GM13976 (cell line): ENCODE results near the gene OR14I1.

ENCODE experiments used
- DNase-seq: peaks from one replicate; pipeline ENCODE4 v3.0.0; 2012; ENCODE audit warnings: low spot score
- in situ Hi-C: fragments of 300-500 bp; cut with MboI; formaldehyde crosslinking; loops from one replicate; pipeline ENCODE4 v1.12.0; 2022; ENCODE audit warnings: low sequenced_read_pairs, mixed read lengths, inconsistent platforms; ENCODE audit not compliant: unreplicated experiment
- TF ChIP-seq, protein P1 (sequence below): IDR thresholded peaks from 2 replicates; pipeline ENCODE4 v1.5.1; 2012; ENCODE audit warnings: borderline replicate concordance, mild to moderate bottlenecking; ENCODE audit not compliant: insufficient read depth; ENCODE audit errors: extremely low read depth, missing control alignments, control extremely low read depth

OR14I1 gene

DNA sequence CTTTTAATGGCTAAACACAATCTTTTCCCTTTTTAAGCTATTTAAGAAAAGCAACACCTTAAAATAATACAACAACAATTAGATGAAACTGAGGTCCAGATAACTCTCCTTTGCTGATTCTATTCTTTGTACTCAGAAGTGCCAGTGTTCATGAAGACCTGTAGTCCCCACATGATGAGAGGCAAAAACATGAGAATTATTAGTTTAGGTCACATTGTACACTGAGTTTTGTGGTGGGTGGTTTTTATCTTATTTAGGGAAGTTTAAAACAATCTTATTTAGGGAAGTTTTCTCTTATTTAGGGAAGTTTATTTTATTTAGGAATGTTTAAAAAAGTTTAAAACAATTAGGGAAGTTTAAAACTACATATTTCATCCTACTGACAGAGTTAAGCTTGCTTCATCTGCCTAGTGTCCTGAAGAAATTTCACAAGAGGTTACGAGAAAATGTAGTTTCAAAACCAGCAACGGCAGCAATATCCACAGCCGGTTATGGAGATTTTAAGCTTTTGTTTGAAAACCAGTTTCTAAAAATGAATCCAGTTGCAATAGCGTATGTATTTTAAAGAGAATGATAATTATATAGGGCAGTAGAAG is 7.8 kb upstream of the OR14I1 start:
- TF ChIP-seq, protein P1, sequence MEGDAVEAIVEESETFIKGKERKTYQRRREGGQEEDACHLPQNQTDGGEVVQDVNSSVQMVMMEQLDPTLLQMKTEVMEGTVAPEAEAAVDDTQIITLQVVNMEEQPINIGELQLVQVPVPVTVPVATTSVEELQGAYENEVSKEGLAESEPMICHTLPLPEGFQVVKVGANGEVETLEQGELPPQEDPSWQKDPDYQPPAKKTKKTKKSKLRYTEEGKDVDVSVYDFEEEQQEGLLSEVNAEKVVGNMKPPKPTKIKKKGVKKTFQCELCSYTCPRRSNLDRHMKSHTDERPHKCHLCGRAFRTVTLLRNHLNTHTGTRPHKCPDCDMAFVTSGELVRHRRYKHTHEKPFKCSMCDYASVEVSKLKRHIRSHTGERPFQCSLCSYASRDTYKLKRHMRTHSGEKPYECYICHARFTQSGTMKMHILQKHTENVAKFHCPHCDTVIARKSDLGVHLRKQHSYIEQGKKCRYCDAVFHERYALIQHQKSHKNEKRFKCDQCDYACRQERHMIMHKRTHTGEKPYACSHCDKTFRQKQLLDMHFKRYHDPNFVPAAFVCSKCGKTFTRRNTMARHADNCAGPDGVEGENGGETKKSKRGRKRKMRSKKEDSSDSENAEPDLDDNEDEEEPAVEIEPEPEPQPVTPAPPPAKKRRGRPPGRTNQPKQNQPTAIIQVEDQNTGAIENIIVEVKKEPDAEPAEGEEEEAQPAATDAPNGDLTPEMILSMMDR, result no peak
- in situ Hi-C loops, result no loop called here
- no peak for DNase-seq

DNA sequence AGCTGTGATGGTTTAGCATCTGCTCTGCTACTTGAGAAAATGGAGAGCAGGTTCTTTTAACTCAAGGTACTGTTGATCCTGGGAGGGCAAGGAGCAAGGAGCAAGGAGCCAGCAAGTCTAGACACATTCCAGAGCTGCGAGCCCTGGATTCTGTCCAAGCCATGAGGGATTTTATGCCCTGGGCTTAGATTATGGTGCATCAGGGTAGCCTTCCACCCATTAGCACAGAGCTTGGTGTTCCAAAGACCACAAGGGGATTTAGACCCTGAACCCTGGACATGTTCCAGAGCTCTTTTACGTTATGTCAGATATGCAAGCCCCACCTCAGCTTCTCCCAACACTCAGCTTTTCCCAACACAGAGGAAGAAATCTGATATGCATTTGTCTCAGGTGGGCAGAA is 2.0 kb upstream of the OR14I1 start:
- TF ChIP-seq, protein P1, result no peak
- no peak for DNase-seq
- in situ Hi-C loops, result no loop called here

DNA sequence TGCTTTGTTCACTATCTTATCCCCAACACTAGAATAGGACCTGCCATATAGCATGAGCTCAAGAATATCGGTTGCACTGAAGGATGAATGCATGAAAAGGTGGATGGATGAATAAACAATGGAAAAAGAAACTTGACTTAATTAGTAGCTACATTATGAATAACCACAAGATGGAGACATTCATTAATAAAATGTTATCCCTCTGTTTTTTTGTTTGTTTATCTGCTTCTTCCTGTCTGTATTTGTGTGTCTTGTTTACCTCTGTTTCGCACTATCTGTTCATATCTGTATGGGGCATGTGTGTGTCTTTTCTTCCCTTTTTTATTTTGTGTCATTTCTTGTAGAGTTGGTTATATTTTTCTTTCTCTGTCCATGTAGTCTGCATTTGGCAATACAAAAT is 1.1 kb upstream of the OR14I1 start:
- TF ChIP-seq, protein P1, result no peak
- in situ Hi-C loops, result no loop called here

DNA sequence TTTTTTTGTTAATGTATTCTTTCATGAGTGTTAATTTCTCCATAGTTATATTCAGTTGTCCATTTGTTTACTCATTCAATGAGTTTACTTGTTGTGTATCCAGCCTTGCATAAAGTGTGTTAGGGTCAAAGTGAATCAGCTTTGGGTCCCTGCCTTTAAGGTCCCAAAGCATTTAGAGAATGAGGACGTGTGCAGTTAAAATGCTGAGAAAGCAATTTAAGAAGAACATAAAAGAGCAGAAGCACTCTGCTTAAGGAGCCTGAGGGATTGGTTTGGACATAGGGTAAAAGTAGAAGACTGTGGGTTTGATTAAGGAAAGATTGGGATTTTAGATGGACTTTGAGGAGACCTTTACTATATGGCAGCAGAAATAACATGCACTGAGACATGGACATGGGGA is 3.5 kb downstream of the OR14I1 start:
- TF ChIP-seq, protein P1, result no peak
- no peak for DNase-seq
- in situ Hi-C loops, result no loop called here

More for the DNA sequence above, 1.1 kb upstream of the OR14I1 start:
- no peak for DNase-seq

DNA sequence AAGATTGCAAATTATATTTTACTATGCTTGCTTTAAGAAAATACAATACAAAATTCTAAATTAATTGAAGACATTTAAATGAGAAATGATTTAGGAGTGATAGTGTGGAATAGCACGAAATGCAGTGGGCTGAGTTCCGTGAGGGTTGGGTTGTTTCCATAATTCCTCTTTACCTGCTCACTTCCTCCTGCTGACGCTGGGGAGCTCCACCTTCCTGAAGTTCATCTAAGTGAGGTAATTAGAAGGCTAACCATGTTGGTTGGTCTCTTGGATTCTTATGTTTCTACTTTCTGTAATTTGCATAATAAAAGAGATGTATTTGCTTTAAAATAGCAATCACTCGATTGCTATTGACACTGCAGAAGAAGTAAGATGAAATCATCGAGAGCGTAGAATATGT is 4.7 kb downstream of the OR14I1 start:
- in situ Hi-C loops, result no loop called here

DNA sequence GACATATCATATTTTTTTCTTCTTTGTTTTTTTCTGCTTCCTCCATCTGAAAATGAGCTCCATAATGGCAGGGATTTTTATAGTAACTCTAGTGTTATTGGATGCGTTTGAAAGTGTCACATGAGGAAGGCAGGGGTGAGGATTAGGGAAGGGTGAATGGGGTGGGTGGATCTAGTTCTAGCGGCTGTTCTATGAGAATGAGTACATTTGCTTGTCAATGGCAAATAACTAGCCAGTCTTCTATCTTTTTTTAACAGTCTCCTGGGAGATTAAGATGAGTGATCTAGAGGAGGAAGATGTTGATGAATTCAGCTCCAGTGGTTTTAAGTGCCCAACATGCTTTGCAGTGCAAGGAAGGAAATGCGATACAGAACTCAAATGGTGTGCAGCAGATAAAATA is 5.8 kb downstream of the OR14I1 start:
- no peak for DNase-seq
- in situ Hi-C loops, result no loop called here
- TF ChIP-seq, protein P1, result no peak

More for the DNA sequence above, 4.7 kb downstream of the OR14I1 start:
- TF ChIP-seq, protein P1, result no peak
- DNase-seq, result no peak

DNA sequence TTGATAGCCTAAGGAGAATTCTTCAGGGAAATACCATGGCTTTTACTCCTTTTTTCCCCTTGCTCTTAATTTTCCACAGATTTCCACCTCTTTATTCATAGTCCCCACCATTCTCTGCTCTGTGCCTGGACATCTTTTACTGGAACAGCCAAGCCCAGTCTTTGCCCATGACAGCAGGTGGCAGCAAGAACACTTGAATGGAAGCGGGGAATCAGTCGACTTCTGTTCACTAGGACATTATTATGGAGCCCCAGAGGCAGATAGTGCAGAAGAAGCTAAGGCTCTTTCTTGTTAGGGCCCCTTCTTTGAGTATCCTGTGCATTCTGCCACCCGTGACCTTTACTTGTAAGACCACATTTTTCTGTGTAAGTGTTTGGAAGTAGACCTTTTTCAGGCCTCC is 6.3 kb downstream of the OR14I1 start:
- no peak for DNase-seq
- in situ Hi-C loops, result no loop called here
- TF ChIP-seq, protein P1, result peak; percentile 17
